C4-2B (cell line): ENCODE measurements around the gene MED26.

Source experiments
- ZFX ChIP-seq: fragments of 450-650 bp; IDR thresholded peaks from 2 replicates; pipeline ENCODE4 v1.6.1; 2017
- TF ChIP-seq, protein P1 (sequence below): fragments of 450-650 bp; conservative IDR thresholded peaks from 2 replicates; pipeline ENCODE4 v1.5.1; 2017; ENCODE audit warnings: mild to moderate bottlenecking

DNA sequence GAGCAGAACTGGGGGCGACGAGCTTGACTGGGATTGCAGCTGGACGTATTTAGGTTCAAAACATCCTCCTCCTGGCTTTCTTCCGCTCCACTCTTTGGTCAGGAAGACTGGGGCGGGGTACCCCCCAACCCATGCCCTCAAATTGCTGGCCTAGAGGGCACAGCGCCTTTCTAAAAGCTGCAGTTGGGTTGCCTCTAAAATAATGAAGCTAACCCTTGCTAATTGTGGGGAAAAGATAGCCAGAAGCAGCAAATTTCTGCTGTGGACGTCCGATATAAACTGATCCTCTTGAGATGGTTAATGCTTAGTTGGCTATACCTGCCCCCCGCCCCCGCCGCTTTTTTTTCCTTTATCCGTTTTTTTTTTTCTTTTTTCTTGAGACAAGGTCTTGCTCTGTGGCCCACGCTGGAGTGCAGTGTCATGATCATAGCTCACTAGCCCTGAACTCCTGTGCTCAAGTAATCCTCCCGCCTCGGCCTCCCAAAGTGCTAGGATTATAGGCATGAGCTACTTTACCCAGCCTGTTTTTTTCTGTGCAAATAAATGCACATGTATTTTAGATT, 85.0 kb downstream of the MED26 start:
- TF ChIP-seq, protein P1, sequence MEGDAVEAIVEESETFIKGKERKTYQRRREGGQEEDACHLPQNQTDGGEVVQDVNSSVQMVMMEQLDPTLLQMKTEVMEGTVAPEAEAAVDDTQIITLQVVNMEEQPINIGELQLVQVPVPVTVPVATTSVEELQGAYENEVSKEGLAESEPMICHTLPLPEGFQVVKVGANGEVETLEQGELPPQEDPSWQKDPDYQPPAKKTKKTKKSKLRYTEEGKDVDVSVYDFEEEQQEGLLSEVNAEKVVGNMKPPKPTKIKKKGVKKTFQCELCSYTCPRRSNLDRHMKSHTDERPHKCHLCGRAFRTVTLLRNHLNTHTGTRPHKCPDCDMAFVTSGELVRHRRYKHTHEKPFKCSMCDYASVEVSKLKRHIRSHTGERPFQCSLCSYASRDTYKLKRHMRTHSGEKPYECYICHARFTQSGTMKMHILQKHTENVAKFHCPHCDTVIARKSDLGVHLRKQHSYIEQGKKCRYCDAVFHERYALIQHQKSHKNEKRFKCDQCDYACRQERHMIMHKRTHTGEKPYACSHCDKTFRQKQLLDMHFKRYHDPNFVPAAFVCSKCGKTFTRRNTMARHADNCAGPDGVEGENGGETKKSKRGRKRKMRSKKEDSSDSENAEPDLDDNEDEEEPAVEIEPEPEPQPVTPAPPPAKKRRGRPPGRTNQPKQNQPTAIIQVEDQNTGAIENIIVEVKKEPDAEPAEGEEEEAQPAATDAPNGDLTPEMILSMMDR, result no peak
- no peak for TF ChIP-seq ZFX
